ENCODE results near the gene KIRREL3.

The KIRREL3 gene

GRCh38 chr11:126452241-126453101, 548.1 kb downstream of the KIRREL3 start:
- H3K4me3 ChIP-seq (ENCODE audit: low read length): no peak overlapping the region
- TF ChIP-seq CTCF (conservative IDR thresholded peaks at IDR 0.05; ENCODE audit: low read length): no peak

GRCh38 chr11:126451211-126451802, 549.3 kb downstream of the KIRREL3 start:
- TF ChIP-seq CTCF (conservative IDR thresholded peaks at IDR 0.05; ENCODE audit: low read length): no peak
- H3K4me3 ChIP-seq (ENCODE audit: low read length): no peak overlapping the region
- DNase-seq (ENCODE audit: low read depth): no peak

More at GRCh38 chr11:126452241-126453101, 548.1 kb downstream of the KIRREL3 start:
- no peak for DNase-seq (ENCODE audit: low read depth)

GRCh38 chr11:126450806-126451205, 549.8 kb downstream of the KIRREL3 start:
- no peak for TF ChIP-seq CTCF (conservative IDR thresholded peaks at IDR 0.05; ENCODE audit: low read length)
- no peak overlapping the region for H3K4me3 ChIP-seq (ENCODE audit: low read length)
- DNase-seq (ENCODE audit: low read depth): no peak

GRCh38 chr11:126450198-126450597, 550.4 kb downstream of the KIRREL3 start:
- no peak overlapping the region for H3K4me3 ChIP-seq (ENCODE audit: low read length)

GRCh38 chr11:126446581-126446980, 554.0 kb downstream of the KIRREL3 start:
- H3K4me3 ChIP-seq (ENCODE audit: low read length): no peak overlapping the region
- TF ChIP-seq CTCF (conservative IDR thresholded peaks at IDR 0.05; ENCODE audit: low read length): no peak
- DNase-seq (ENCODE audit: low read depth): no peak

More at GRCh38 chr11:126450198-126450597, 550.4 kb downstream of the KIRREL3 start:
- DNase-seq (ENCODE audit: low read depth): no peak
- TF ChIP-seq CTCF (conservative IDR thresholded peaks at IDR 0.05; ENCODE audit: low read length): no peak

GRCh38 chr11:126444072-126444471, 556.5 kb downstream of the KIRREL3 start:
- TF ChIP-seq CTCF (conservative IDR thresholded peaks at IDR 0.05; ENCODE audit: low read length): no peak
- DNase-seq (ENCODE audit: low read depth): no peak
- H3K4me3 ChIP-seq (ENCODE audit: low read length): no peak overlapping the region

- TF ChIP-seq CTCF (conservative IDR thresholded peaks at IDR 0.05; ENCODE audit: low read length): no peak
- no peak overlapping the region for H3K4me3 ChIP-seq (ENCODE audit: low read length)
- DNase-seq (ENCODE audit: low read depth): no peak
Observed at GRCh38 chr11:126443120-126443519, 557.5 kb downstream of the KIRREL3 start.

Measured in AG10803 (cell line).